ENCODE data around the gene DAGLA.

DAGLA gene

GRCh38 chr11:61752117-61752924 is 72.1 kb downstream of the DAGLA start, which contains the start of gene MYRF:
TSS of gene MYRF (plus strand) at chr11:61752636. CDS start at chr11:61752745, 109 bp downstream.
- no peak for DNase-seq

GRCh38 chr11:61752925-61753521 is 72.8 kb downstream of the DAGLA start:
- no peak for DNase-seq

GRCh38 chr11:61753672-61754071 is 73.5 kb downstream of the DAGLA start:
- no peak for DNase-seq

GRCh38 chr11:61754534-61755482 is 74.6 kb downstream of the DAGLA start:
- no peak for DNase-seq

- no peak for DNase-seq
Observed at GRCh38 chr11:61756147-61756451, 75.9 kb downstream of the DAGLA start.

- no peak for DNase-seq
Observed at GRCh38 chr11:61756452-61757212, 76.4 kb downstream of the DAGLA start.

GRCh38 chr11:61757213-61757862 is 77.1 kb downstream of the DAGLA start:
- no peak for DNase-seq

- DNase-seq, result no peak
Observed at GRCh38 chr11:61760946-61761345, 80.8 kb downstream of the DAGLA start.

- DNase-seq, result no peak
Observed at GRCh38 chr11:61761440-61762222, 81.4 kb downstream of the DAGLA start.

- no peak for DNase-seq
Observed at GRCh38 chr11:61762223-61762615, 82.0 kb downstream of the DAGLA start.

GRCh38 chr11:61762798-61763197 is 82.6 kb downstream of the DAGLA start:
- no peak for DNase-seq

GRCh38 chr11:61763930-61764605 is 83.9 kb downstream of the DAGLA start:
- DNase-seq, result no peak

- no peak for DNase-seq
Observed at GRCh38 chr11:61764606-61765260, 84.5 kb downstream of the DAGLA start.

GRCh38 chr11:61765550-61766253 is 85.5 kb downstream of the DAGLA start:
- no peak for DNase-seq

GRCh38 chr11:61766353-61766841 is 86.2 kb downstream of the DAGLA start:
- no peak for DNase-seq

- DNase-seq, result no peak
Observed at GRCh38 chr11:61768376-61769076, 88.3 kb downstream of the DAGLA start.

GRCh38 chr11:61769169-61769920 is 89.2 kb downstream of the DAGLA start:
- DNase-seq, result no peak
